Measurements from ENCODE around the gene AFM.

GRCh38 chr4:73544620-73545019, 63.1 kb downstream of the AFM start:
- TF ChIP-seq EZH2phosphoT487 (IDR thresholded peaks at IDR 0.05; ENCODE audit: borderline replicate concordance) = no peak
- no peak for TF ChIP-seq CTCF (conservative IDR thresholded peaks at IDR 0.05; ENCODE audit: low read length)

Measured in Loucy (cell line).